IPS-18a (cell line): ENCODE measurements around the gene OXSR1.

Experiments
- H3K27ac ChIP-seq: one replicate; pipeline ENCODE4 v1.5.1; 2013; ENCODE audit warnings: low read length
- H3K27me3 ChIP-seq: one replicate; pipeline ENCODE4 v1.6.1; 2013; ENCODE audit warnings: mild to moderate bottlenecking, low read length; ENCODE audit not compliant: control insufficient read depth, insufficient read depth
- H3K36me3 ChIP-seq: one replicate; pipeline ENCODE4 v1.6.1; 2013; ENCODE audit warnings: low read depth, low read length; ENCODE audit not compliant: control insufficient read depth
- H3K4me1 ChIP-seq: one replicate; pipeline ENCODE4 v1.6.1; 2013; ENCODE audit warnings: low read depth, low read length; ENCODE audit not compliant: control insufficient read depth
- H3K4me3 ChIP-seq: one replicate; pipeline ENCODE4 v1.5.1; 2013; ENCODE audit warnings: low read length
- H3K9ac ChIP-seq: one replicate; pipeline ENCODE4 v1.6.1; 2013; ENCODE audit warnings: mild to moderate bottlenecking, low read length, moderate library complexity
- H3K9me3 ChIP-seq: one replicate; pipeline ENCODE4 v1.6.1; 2013; ENCODE audit warnings: low read depth, low read length; ENCODE audit not compliant: control insufficient read depth

The OXSR1 gene

GRCh38 chr3:38250198-38250597, 84.9 kb downstream of the OXSR1 start:
- Histone ChIP-seq H3K9ac (no peak overlapping the region), H3K9me3 (no peaks in the 10 kb centered on the region), H3K4me3 (no peak overlapping the region), H3K4me1 (no peaks in the 10 kb centered on the region), H3K27me3 (no peaks in the 10 kb centered on the region), H3K27ac (no peak overlapping the region), H3K36me3 (peaks cover 59% of the 10 kb centered on the region)

GRCh38 chr3:38251197-38251596, 85.9 kb downstream of the OXSR1 start:
- Histone ChIP-seq H3K9me3 (no peaks in the 10 kb centered on the region), H3K9ac (no peak overlapping the region), H3K36me3 (peaks cover 52% of the 10 kb centered on the region), H3K4me1 (no peaks in the 10 kb centered on the region), H3K27me3 (no peaks in the 10 kb centered on the region), H3K4me3 (no peak overlapping the region), H3K27ac (no peak overlapping the region)

GRCh38 chr3:38253704-38254103, 88.4 kb downstream of the OXSR1 start:
- H3K9ac ChIP-seq: no peak overlapping the region
- H3K9me3 ChIP-seq: no peaks in the 10 kb centered on the region
- no peaks in the 10 kb centered on the region for H3K27me3 ChIP-seq
- no peak overlapping the region for H3K4me3 ChIP-seq
- H3K27ac ChIP-seq: no peak overlapping the region
- peaks cover 41% of the 10 kb centered on the region for H3K36me3 ChIP-seq
- no peaks in the 10 kb centered on the region for H3K4me1 ChIP-seq

- H3K9ac ChIP-seq: no peak overlapping the region
- H3K4me1 ChIP-seq: no peaks in the 10 kb centered on the region
- no peaks in the 10 kb centered on the region for H3K9me3 ChIP-seq
- H3K27me3 ChIP-seq: no peaks in the 10 kb centered on the region
- no peak overlapping the region for H3K4me3 ChIP-seq
- H3K36me3 ChIP-seq: peaks cover 41% of the 10 kb centered on the region
- H3K27ac ChIP-seq: no peak overlapping the region
Measured at GRCh38 chr3:38254872-38255271, 89.5 kb downstream of the OXSR1 start.

- Histone ChIP-seq H3K4me3 (no peak overlapping the region), H3K9me3 (no peaks in the 10 kb centered on the region), H3K4me1 (no peaks in the 10 kb centered on the region), H3K27me3 (no peaks in the 10 kb centered on the region), H3K9ac (no peak overlapping the region), H3K36me3 (peaks cover 35% of the 10 kb centered on the region), H3K27ac (no peak overlapping the region)
Measured at GRCh38 chr3:38255627-38256026, 90.3 kb downstream of the OXSR1 start.

GRCh38 chr3:38257583-38257982, 92.2 kb downstream of the OXSR1 start:
- H3K4me1 ChIP-seq: no peaks in the 10 kb centered on the region
- H3K27ac ChIP-seq: no peak overlapping the region
- H3K9ac ChIP-seq: no peak overlapping the region
- H3K27me3 ChIP-seq: no peaks in the 10 kb centered on the region
- H3K4me3 ChIP-seq: no peak overlapping the region
- peaks cover 18% of the 10 kb centered on the region for H3K36me3 ChIP-seq
- no peaks in the 10 kb centered on the region for H3K9me3 ChIP-seq

GRCh38 chr3:38260474-38260873, 95.1 kb downstream of the OXSR1 start:
- Histone ChIP-seq H3K4me3 (no peak overlapping the region), H3K36me3 (no peaks in the 10 kb centered on the region), H3K27ac (no peak overlapping the region), H3K27me3 (no peaks in the 10 kb centered on the region), H3K9ac (no peak overlapping the region), H3K9me3 (no peaks in the 10 kb centered on the region), H3K4me1 (no peaks in the 10 kb centered on the region)

GRCh38 chr3:38264353-38264771, 99.0 kb downstream of the OXSR1 start:
- no peak overlapping the region for H3K27ac ChIP-seq
- peaks cover 12% of the 10 kb centered on the region for H3K4me1 ChIP-seq
- no peak overlapping the region for H3K4me3 ChIP-seq
- H3K27me3 ChIP-seq: no peaks in the 10 kb centered on the region
- H3K9ac ChIP-seq: no peak overlapping the region
- H3K9me3 ChIP-seq: no peaks in the 10 kb centered on the region
- H3K36me3 ChIP-seq: no peaks in the 10 kb centered on the region

GRCh38 chr3:38264779-38265178, 99.4 kb downstream of the OXSR1 start:
- H3K27ac ChIP-seq: no peak overlapping the region
- no peaks in the 10 kb centered on the region for H3K27me3 ChIP-seq
- H3K4me1 ChIP-seq: peaks cover 12% of the 10 kb centered on the region
- no peaks in the 10 kb centered on the region for H3K9me3 ChIP-seq
- H3K4me3 ChIP-seq: no peak overlapping the region
- no peak overlapping the region for H3K9ac ChIP-seq
- H3K36me3 ChIP-seq: no peaks in the 10 kb centered on the region

GRCh38 chr3:38265604-38266307, 100.4 kb downstream of the OXSR1 start, which contains the start of gene SLC22A13:
SLC22A13 (plus strand) TSS chr3:38265812; CDS start chr3:38265861, 49 bp downstream.
- Histone ChIP-seq H3K9ac (no peak within 1 kb of the TSS), H3K36me3 (no peaks in the 10 kb centered on the region), H3K27me3 (no peaks in the 10 kb centered on the region), H3K27ac (no peak within 1 kb of the TSS), H3K4me3 (no peak within 1 kb of the TSS), H3K9me3 (no peaks in the 10 kb centered on the region), H3K4me1 (peaks cover 12% of the 10 kb centered on the region)

GRCh38 chr3:38266810-38267209, 101.5 kb downstream of the OXSR1 start:
- Histone ChIP-seq H3K4me1 (peaks cover 12% of the 10 kb centered on the region), H3K27me3 (no peaks in the 10 kb centered on the region), H3K9me3 (no peaks in the 10 kb centered on the region), H3K36me3 (no peaks in the 10 kb centered on the region), H3K9ac (no peak overlapping the region), H3K27ac (no peak overlapping the region), H3K4me3 (no peak overlapping the region)

- peaks cover 12% of the 10 kb centered on the region for H3K4me1 ChIP-seq
- no peak overlapping the region for H3K9ac ChIP-seq
- H3K36me3 ChIP-seq: no peaks in the 10 kb centered on the region
- no peak overlapping the region for H3K27ac ChIP-seq
- H3K9me3 ChIP-seq: no peaks in the 10 kb centered on the region
- no peak overlapping the region for H3K4me3 ChIP-seq
- H3K27me3 ChIP-seq: no peaks in the 10 kb centered on the region
Measured at GRCh38 chr3:38267662-38268061, 102.3 kb downstream of the OXSR1 start.
